Ishikawa (cell line): ENCODE measurements around the gene CSNK1E.

Experiments
- EGR1 ChIP-seq: IDR thresholded peaks from 2 replicates; pipeline ENCODE4 v1.6.1; 2012
- FOXM1 ChIP-seq: IDR thresholded peaks from 2 replicates; pipeline ENCODE4 v1.6.1; 2012; ENCODE audit warnings: low read depth, borderline replicate concordance
- NFIC ChIP-seq: IDR thresholded peaks from 2 replicates; pipeline ENCODE4 v1.6.1; 2012
- YY1 ChIP-seq: IDR thresholded peaks from 2 replicates; pipeline ENCODE4 v1.6.1; 2012; ENCODE audit warnings: low read depth

GRCh38 chr22:38304526-38304925 is 12.7 kb downstream of the CSNK1E start:
- TF ChIP-seq FOXM1 (no peak), EGR1 (no peak), NFIC (no peak), YY1 (no peak)
